Keratinocyte (primary cell): Measurements from ENCODE around the gene TCERG1L. TPM values are rescaled to one million over a fixed set of nuclear protein-coding genes. Genes with fewer than 3 reads are reported as not detected.

ENCODE experiments used
- DNase-seq: peaks from one replicate; pipeline ENCODE4 v3.0.0-alpha.2; 2011; ENCODE audit warnings: low read depth, missing footprints, low spot score
- FAIRE-seq: peaks from 2 replicates; lab custom pipeline; 2011; peaks lifted over from hg19 to GRCh38; lab: Jason Lieb, UNC
- H2AFZ ChIP-seq: 2 replicates; pipeline ENCODE4 v1.6.0; 2012; ENCODE audit warnings: low read length, control low read depth, inconsistent platforms; ENCODE audit not compliant: control insufficient read depth
- H3K27ac ChIP-seq: 2 replicates; pipeline ENCODE4 v1.5.1; 2011; ENCODE audit warnings: low read length; ENCODE audit not compliant: control insufficient read depth, insufficient read depth
- H3K27me3 ChIP-seq: 3 replicates; pipeline ENCODE4 v1.6.0; 2011; ENCODE audit warnings: low read length; ENCODE audit not compliant: control insufficient read depth, insufficient read depth; ENCODE audit errors: extremely low read depth
- H3K36me3 ChIP-seq, 2 experiments: 2 replicates in 1 of 2; 3 replicates in 1 of 2; pipeline ENCODE4 v1.5.1; 2011; ENCODE audit warnings: low read length in 2 of 2, mild to moderate bottlenecking in 1 of 2; ENCODE audit not compliant: control insufficient read depth in 2 of 2, insufficient read depth in 2 of 2; ENCODE audit errors: extremely low read depth in 1 of 2
- H3K4me1 ChIP-seq: 3 replicates; pipeline ENCODE4 v1.5.1; 2011; ENCODE audit warnings: low read length; ENCODE audit not compliant: control insufficient read depth, insufficient read depth; ENCODE audit errors: extremely low read depth
- H3K4me2 ChIP-seq: 3 replicates; pipeline ENCODE4 v1.6.0; 2011; ENCODE audit warnings: low read depth, low read length; ENCODE audit not compliant: control insufficient read depth, insufficient read depth; ENCODE audit errors: extremely low read depth
- H3K4me3 ChIP-seq, 3 experiments: fragments of 200-600 bp in 1 of 3; sonication (generic) in 1 of 3; 2 replicates in 2 of 3; 3 replicates in 1 of 3; pipeline ENCODE4 v1.5.1; 2011 to 2016; ENCODE audit warnings: low read length in 3 of 3, mild to moderate bottlenecking in 3 of 3, control low read depth in 2 of 3, inconsistent platforms in 1 of 3, low read depth in 1 of 3, mixed read lengths in 1 of 3, mixed run types in 1 of 3, moderate library complexity in 1 of 3; ENCODE audit not compliant: control insufficient read depth in 2 of 3, insufficient read depth in 2 of 3; ENCODE audit errors: extremely low read depth in 1 of 3
- H3K79me2 ChIP-seq: 2 replicates; pipeline ENCODE4 v1.6.0; 2012; ENCODE audit warnings: low read length; ENCODE audit not compliant: control insufficient read depth, insufficient read depth
- H3K9ac ChIP-seq: 3 replicates; pipeline ENCODE4 v1.6.0; 2011; ENCODE audit warnings: low read length; ENCODE audit not compliant: control insufficient read depth, insufficient read depth; ENCODE audit errors: extremely low read depth
- H3K9me1 ChIP-seq: 3 replicates; pipeline ENCODE4 v1.6.0; 2011; ENCODE audit warnings: low read length; ENCODE audit not compliant: control insufficient read depth, insufficient read depth; ENCODE audit errors: extremely low read depth
- H3K9me3 ChIP-seq: 2 replicates; pipeline ENCODE4 v1.5.1; 2012; ENCODE audit warnings: low read depth, low read length; ENCODE audit not compliant: control insufficient read depth
- H4K20me1 ChIP-seq: 3 replicates; pipeline ENCODE4 v1.6.0; 2011; ENCODE audit warnings: low read length; ENCODE audit not compliant: control insufficient read depth, insufficient read depth; ENCODE audit errors: extremely low read depth
- CTCF ChIP-seq, 3 experiments: IDR thresholded peaks in 1 of 3; conservative IDR thresholded peaks in 1 of 3; optimal IDR thresholded peaks in 1 of 3; 2 replicates in 2 of 3; 3 replicates in 1 of 3; pipeline versions ENCODE3 to v1.5.1; 2011; ENCODE audit warnings: low read length in 3 of 3, mild to moderate bottlenecking in 3 of 3, moderate library complexity in 2 of 3, control low read depth in 1 of 3, inconsistent platforms in 1 of 3; ENCODE audit not compliant: insufficient read depth in 2 of 3; ENCODE audit errors: extremely low read depth in 1 of 3
- EZH2 ChIP-seq: IDR thresholded peaks from one replicate; pipeline ENCODE4 v1.6.1; 2012; ENCODE audit warnings: inconsistent platforms, mild to moderate bottlenecking, low read length, moderate library complexity
- dilution Hi-C: fragments of 300-500 bp; cut with MboI; formaldehyde crosslinking; loops from one replicate; pipeline ENCODE4 v1.7.0; 2020; ENCODE audit warnings: low sequenced_read_pairs; ENCODE audit not compliant: extremely low pct_ligation_motif_present
- polyA plus RNA-seq, 5 experiments: library from polyadenylated mRNA; depleted of rRNA in 3 of 5; stranded (reverse) in 3 of 5; stranded (forward) in 1 of 5; unstranded in 1 of 5; fragments of >200 nt; gene quantifications; 1 replicate in 1 of 5; 2 replicates in 3 of 5; 3 replicates in 1 of 5; pipeline versions ENCODE4 v1.2.1 to v1.2.3, GENCODE V29; 2011 to 2012; ENCODE audit warnings: missing spikeins in 2 of 5, low read depth in 1 of 5, low replicate concordance in 1 of 5

The TCERG1L gene
- polyA plus RNA-seq, 1 donor (not counting 4 experiments of a cell fraction or from before 2014, with no cell fraction given): not detected

GRCh38 chr10:131125511-131126225 is 185.9 kb downstream of the TCERG1L start:
- FAIRE-seq: no peak
- H2AFZ ChIP-seq: no peak overlapping the region
- H3K4me1 ChIP-seq: peaks cover 8% of the 10 kb centered on the region
- no peaks in the 10 kb centered on the region for H4K20me1 ChIP-seq
- no peaks in the 10 kb centered on the region for H3K9me3 ChIP-seq
- DNase-seq: no peak
- H3K36me3 ChIP-seq: no peaks in the 10 kb centered on the region
- no peak overlapping the region for H3K27ac ChIP-seq
- no peak overlapping the region for H3K4me2 ChIP-seq
- H3K27me3 ChIP-seq: no peaks in the 10 kb centered on the region
- H3K9me1 ChIP-seq: no peaks in the 10 kb centered on the region
- H3K79me2 ChIP-seq: no peaks in the 10 kb centered on the region
- no peak overlapping the region for H3K4me3 ChIP-seq
- dilution Hi-C loops: no loop called here
- no peak for TF ChIP-seq EZH2
- no peak for TF ChIP-seq CTCF (optimal IDR thresholded peaks at IDR 0.05 in 1 of 3, IDR thresholded peaks at IDR 0.05 in 1 of 3, conservative IDR thresholded peaks at IDR 0.05 in 1 of 3; ENCODE audit: extremely low read depth in 1 of 3, insufficient read depth in 2 of 3, low read length in 3 of 3)
- H3K9ac ChIP-seq: no peak overlapping the region

- FAIRE-seq: no peak
Observed at GRCh38 chr10:131124945-131125344, 186.6 kb downstream of the TCERG1L start.

More at GRCh38 chr10:131124945-131125344, 186.6 kb downstream of the TCERG1L start:
- TF ChIP-seq EZH2 (no peak), CTCF (optimal IDR thresholded peaks at IDR 0.05 in 1 of 3, IDR thresholded peaks at IDR 0.05 in 1 of 3, conservative IDR thresholded peaks at IDR 0.05 in 1 of 3; ENCODE audit: extremely low read depth in 1 of 3, insufficient read depth in 2 of 3, low read length in 3 of 3) (no peak)
- Histone ChIP-seq H2AFZ (no peak overlapping the region), H3K4me1 (peaks cover 8% of the 10 kb centered on the region), H3K4me3 (no peak overlapping the region), H3K27ac (no peak overlapping the region), H3K4me2 (no peak overlapping the region), H4K20me1 (no peaks in the 10 kb centered on the region), H3K9me3 (peaks cover 3% of the 10 kb centered on the region), H3K27me3 (no peaks in the 10 kb centered on the region), H3K9ac (no peak overlapping the region), H3K79me2 (no peaks in the 10 kb centered on the region), H3K9me1 (no peaks in the 10 kb centered on the region), H3K36me3 (no peaks in the 10 kb centered on the region)
- dilution Hi-C loops: no loop called here
- DNase-seq: no peak
